ENCODE measurements around the gene OSBPL2. TPM values are rescaled to one million over a fixed set of nuclear protein-coding genes. Genes with fewer than 3 reads are reported as not detected.

OSBPL2 gene
- total and polyA plus RNA-seq, 9 of the 15 experiments (the other 6 are each of a cell fraction or from before 2014, with no cell fraction given), result 2.5 to 25.6 (median 14.1) TPM

DNA sequence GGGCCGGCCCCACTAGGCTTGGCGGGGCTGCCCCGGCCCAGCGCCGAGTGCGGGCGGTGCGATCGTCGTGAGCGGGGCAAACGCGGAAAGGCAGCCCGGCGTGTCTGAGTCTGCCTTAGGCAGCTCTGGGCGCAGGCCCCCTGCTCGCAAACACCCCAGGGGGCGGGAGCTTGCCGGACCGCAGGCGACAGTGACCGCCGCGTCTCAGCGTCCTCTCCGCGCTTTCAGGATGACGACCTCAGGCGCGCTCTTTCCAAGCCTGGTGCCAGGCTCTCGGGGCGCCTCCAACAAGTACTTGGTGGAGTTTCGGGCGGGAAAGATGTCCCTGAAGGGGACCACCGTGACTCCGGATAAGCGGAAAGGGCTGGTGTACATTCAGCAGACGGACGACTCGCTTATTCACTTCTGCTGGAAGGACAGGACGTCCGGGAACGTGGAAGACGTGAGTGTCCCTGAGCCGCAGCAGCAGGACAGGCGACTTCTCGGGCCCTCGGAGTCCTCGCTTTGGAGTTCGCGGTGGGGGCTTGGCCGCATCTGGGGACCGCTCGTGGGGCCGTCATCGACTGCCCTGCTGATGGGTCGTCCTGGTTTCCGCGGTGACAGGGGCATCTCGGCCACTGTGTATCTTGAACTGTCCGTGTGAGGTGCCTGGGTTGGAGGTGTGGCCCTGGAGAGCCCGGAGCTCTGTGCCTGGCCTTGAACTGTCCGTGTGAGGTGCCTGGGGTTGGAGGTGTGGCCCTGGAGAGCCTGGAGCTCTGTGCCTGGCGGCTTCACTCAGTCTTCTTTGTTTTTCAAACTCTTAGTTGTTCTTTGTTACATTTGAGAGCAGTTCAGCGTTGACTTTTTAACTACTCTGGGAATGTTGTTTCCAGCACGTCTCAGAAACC lies 65.3 kb downstream of the OSBPL2 start (continued):
- no peak for TF ChIP-seq TAF15 (IDR thresholded peaks at IDR 0.05; ENCODE audit: low read depth, low read length)
- no peak for TF ChIP-seq HDAC8 (tag; IDR thresholded peaks at IDR 0.05)
- 0 out of 2 replicates have a peak, but pooled peaks have one; percentile 20 for TF ChIP-seq SIN3B (IDR thresholded peaks at IDR 0.05; ENCODE audit: low read depth)
- TF ChIP-seq KLF10 (CRISPR knock-in tag; IDR thresholded peaks at IDR 0.05), result no peak
- TF ChIP-seq NCOR1 (IDR thresholded peaks at IDR 0.05), result no peak
- no peak for TF ChIP-seq ELF2 (CRISPR knock-in tag; IDR thresholded peaks at IDR 0.05)
- peak; percentile 37 for TF ChIP-seq CHD1 (IDR thresholded peaks at IDR 0.05; ENCODE audit: low read length)
- 0 out of 2 replicates have a peak, but pooled peaks have one; percentile 39 for TF ChIP-seq FOXP1 (CRISPR knock-in tag; IDR thresholded peaks at IDR 0.05)
- TF ChIP-seq ZNF263 (CRISPR knock-in tag; IDR thresholded peaks at IDR 0.05; ENCODE audit: borderline replicate concordance), result 0 out of 2 replicates have a peak, but pooled peaks have one; percentile 13
- no peak for TF ChIP-seq TAF7 (tag; IDR thresholded peaks at IDR 0.05)
- peak; percentile 60; the same call in 1 of the 2 replicates for TF ChIP-seq CREB1 (IDR thresholded peaks at IDR 0.05)
- TF ChIP-seq CREB1 (CRISPR knock-in tag; IDR thresholded peaks at IDR 0.05), result peak; percentile 59
- no peak for TF ChIP-seq CBX5 (IDR thresholded peaks at IDR 0.05; ENCODE audit: borderline replicate concordance, low read depth)
- TF ChIP-seq EP400 (IDR thresholded peaks at IDR 0.05), result no peak
- no peak for TF ChIP-seq ZNF212 (CRISPR knock-in tag; IDR thresholded peaks at IDR 0.05)
- no peak for TF ChIP-seq ZSCAN29 (IDR thresholded peaks at IDR 0.05)
- TF ChIP-seq, protein P1, sequence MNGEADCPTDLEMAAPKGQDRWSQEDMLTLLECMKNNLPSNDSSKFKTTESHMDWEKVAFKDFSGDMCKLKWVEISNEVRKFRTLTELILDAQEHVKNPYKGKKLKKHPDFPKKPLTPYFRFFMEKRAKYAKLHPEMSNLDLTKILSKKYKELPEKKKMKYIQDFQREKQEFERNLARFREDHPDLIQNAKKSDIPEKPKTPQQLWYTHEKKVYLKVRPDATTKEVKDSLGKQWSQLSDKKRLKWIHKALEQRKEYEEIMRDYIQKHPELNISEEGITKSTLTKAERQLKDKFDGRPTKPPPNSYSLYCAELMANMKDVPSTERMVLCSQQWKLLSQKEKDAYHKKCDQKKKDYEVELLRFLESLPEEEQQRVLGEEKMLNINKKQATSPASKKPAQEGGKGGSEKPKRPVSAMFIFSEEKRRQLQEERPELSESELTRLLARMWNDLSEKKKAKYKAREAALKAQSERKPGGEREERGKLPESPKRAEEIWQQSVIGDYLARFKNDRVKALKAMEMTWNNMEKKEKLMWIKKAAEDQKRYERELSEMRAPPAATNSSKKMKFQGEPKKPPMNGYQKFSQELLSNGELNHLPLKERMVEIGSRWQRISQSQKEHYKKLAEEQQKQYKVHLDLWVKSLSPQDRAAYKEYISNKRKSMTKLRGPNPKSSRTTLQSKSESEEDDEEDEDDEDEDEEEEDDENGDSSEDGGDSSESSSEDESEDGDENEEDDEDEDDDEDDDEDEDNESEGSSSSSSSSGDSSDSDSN (IDR thresholded peaks at IDR 0.05; ENCODE audit: borderline replicate concordance in 1 of 2, low read depth in 2 of 2, low read length in 2 of 2), result 0 out of 4 replicates have a peak, but pooled peaks of 1 of the 2 experiments have one; percentile 11
- TF ChIP-seq SRSF1 (IDR thresholded peaks at IDR 0.05; ENCODE audit: low read depth, low read length), result no peak
- TF ChIP-seq, protein P2, sequence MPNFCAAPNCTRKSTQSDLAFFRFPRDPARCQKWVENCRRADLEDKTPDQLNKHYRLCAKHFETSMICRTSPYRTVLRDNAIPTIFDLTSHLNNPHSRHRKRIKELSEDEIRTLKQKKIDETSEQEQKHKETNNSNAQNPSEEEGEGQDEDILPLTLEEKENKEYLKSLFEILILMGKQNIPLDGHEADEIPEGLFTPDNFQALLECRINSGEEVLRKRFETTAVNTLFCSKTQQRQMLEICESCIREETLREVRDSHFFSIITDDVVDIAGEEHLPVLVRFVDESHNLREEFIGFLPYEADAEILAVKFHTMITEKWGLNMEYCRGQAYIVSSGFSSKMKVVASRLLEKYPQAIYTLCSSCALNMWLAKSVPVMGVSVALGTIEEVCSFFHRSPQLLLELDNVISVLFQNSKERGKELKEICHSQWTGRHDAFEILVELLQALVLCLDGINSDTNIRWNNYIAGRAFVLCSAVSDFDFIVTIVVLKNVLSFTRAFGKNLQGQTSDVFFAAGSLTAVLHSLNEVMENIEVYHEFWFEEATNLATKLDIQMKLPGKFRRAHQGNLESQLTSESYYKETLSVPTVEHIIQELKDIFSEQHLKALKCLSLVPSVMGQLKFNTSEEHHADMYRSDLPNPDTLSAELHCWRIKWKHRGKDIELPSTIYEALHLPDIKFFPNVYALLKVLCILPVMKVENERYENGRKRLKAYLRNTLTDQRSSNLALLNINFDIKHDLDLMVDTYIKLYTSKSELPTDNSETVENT (CRISPR knock-in tag; IDR thresholded peaks at IDR 0.05), result 0 out of 2 replicates have a peak, but pooled peaks have one; percentile 14
- no peak for TF ChIP-seq HSF4 (CRISPR knock-in tag; IDR thresholded peaks at IDR 0.05; ENCODE audit: borderline replicate concordance)

Data from K562 (cell line).